ENCODE results near the gene PTPRN.
"Not testable (repeated sequence)": the region's sequence is repeated elsewhere in the genome, so short reads cannot be mapped to it uniquely, and the experiment has no call there.

Gene PTPRN

DNA sequence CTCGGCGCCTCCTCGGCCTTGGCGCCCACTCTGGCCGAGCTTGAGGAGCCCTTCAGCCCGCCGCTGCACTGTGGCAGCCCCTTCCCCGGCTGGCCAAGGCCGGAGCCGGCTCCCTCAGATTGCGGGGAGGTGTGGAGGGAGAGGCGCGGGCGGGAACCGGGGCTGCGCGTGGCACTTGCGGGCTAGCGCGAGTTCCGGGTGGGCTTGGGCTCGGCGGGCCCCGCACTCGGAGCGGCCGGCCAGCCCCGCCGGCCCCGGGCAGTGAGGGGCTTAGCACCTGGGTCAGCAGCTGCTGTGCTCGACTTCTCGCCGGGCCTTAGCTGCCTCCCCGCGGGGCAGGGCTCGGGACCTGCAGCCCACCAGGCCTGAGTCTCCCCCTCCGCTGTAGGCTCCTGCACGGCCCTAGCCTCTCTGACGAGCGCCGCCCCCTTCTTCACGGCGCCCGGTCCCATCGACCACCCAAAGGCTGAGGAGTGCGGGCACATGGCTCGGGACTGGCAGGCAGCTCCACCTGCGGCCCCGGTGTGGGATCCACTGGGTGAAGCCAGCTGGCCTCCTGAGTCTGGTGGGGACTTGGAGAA is 3.6 kb upstream of the PTPRN start:
- not testable (repeated sequence) for H3K4me3 ChIP-seq (ENCODE audit: low read length); DNase-seq (ENCODE audit: low read depth, low spot score)

DNA sequence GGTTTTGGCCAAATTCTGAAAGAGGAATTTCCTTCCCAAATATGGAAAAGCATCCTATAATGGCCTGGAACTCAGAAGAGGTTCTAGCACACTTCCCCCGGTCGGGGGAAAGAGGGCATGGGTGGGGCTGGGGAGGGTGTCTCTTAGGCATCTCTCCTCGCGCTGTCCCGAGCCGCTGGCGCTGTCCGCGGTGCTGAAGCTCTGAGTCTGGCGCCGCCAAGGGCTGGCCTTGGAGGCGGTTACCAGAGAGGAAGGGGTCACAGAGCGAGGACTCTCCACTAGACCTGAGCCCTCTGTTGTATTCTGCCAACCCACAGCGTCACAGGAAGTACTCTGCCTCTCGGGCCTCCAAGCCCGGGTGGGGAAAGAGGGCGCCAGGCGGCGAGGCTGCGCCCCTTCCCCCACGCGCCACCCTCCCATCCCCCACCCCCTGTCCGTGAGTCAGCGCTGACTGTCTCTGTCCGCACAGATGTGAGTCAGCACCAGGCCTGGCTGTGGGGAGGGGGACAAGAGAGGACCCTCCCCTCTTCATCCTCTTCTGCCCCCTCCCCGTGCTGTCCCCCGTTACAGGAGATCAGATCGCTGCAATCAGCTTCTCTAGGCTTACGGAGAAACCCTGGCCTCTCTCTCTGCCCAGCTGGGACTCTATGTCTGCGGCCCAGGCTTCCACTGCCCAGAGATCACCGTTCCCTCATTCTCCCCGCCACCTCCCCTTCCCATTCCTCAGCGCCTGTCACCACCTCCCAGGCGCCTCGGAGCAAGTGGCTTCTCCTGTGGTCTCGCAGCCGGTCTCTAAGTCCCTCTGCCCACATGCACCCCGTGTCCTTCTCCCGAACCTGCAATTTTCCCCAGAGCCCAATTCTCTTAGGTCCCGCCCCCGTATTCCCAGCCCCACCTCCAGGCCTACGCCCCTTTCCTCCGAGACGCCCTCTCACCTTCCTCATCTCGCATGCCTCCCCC is 779 bp downstream of the PTPRN start:
- DNase-seq (ENCODE audit: low read depth, low spot score), result peak; percentile 44
- no peak overlapping the region for H3K4me3 ChIP-seq (ENCODE audit: low read length)

DNA sequence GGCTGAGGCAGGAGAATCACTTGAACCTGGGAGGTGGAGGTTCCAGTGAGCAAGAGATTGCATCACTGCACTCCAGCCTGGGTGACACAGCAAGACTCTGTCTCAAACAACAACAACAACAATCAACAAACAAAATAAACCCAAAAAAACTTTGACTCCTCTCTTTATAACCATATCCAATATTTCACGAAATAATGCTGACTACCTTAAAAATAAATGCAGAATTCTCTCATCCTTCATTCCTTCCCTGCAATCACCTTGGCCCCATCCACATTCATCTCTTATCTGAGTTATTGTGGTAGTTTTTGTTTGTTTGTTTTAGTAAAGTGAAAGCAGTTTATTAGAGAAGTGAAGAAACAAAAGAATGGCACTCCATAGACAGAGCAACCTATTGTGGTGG is 3.2 kb downstream of the PTPRN start:
- DNase-seq (ENCODE audit: low read depth, low spot score), result no peak
- H3K4me3 ChIP-seq (ENCODE audit: low read length), result no peak overlapping the region

DNA sequence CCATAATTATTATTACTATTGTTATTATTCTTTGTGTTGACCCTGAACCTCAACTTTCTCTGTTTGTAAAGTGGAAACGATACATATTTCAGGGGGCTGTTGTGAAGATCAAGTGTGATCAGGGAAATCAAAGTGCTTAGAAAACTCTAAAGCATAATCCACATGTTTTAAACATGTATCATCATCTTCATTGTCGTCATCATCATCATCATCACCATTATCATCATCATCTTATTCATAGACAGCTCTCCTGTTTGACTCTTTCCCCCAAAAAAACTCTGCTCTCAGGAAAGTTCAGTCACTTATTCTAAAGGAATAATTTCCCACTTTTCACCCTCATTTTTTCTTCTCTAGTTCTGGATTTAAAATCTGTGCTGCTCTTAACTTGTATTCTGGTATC is 5.0 kb downstream of the PTPRN start:
- no peak overlapping the region for H3K4me3 ChIP-seq (ENCODE audit: low read length)

DNA sequence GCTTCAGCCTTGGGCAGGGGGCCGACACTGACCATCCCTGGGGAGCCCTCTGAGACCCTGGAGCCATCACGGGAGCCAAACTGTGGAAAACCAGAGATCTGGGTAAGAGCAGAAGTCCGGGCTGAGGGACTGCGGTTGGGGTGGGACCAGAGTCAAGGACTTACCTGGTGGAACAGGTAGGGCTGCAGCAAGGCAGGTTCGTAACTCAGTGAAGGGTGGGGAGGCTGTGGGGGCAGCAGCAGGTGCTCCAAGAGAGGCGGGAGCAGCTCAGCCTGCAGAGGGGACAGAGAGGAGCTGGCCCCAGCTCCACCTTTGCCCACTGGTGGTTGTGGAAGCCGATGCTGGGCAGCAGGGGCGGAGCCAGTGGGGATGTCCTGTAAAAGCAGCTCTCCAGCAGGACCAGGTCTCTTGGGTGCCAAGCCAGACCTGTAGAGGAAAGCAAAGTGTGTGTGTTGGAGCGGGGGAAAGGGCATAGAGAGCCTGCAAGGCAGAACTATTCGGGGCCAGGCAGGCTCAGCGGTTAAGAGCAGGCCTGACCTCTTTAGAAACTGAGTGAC is 6.7 kb downstream of the PTPRN start:
- no peak overlapping the region for H3K4me3 ChIP-seq (ENCODE audit: low read length)
- DNase-seq (ENCODE audit: low read depth, low spot score), result no peak

More for the DNA sequence above, 5.0 kb downstream of the PTPRN start:
- DNase-seq (ENCODE audit: low read depth, low spot score), result no peak

DNA sequence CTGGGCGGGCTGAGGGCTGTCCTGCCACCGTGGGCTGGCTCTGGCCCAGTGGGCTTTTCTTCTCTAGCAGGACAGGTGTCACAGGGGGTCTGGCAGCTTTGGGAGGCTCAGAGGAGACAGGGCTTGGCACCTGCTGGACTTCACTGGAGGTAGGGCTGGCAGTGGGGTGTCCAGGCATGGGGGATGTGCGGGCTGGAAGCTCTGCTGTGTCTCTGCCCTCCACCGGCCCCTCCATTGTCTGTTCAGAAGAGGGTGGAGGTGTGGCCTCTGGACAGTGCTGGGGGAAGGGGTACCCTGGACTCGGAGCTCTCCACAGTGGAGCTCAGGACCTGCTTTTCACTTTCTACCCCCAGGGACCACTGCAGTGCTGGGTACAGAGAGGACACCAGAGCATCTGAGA is 9.2 kb downstream of the PTPRN start:
- no peak overlapping the region for H3K4me3 ChIP-seq (ENCODE audit: low read length)
- no peak for DNase-seq (ENCODE audit: low read depth, low spot score)

DNA sequence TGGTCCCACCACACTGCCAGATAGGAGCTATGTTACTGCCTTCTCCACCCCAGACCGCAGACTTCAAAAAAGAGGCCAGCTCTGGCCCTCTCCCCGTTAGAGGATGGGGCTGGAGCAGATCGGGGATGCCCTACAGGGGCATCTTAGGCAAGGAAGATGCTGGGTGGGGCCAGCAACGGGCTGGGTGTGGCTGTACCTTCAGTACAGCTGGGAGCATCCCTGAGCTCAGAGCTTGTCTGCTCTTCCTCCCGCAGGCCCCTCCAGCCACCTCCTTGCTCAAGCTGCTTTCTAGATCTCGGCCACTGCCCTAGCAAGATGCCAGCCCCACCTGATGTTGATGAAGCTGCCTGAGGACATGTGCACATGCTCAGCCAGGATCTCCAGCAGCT is 9.8 kb downstream of the PTPRN start:
- H3K4me3 ChIP-seq (ENCODE audit: low read length), result no peak overlapping the region
- no peak for DNase-seq (ENCODE audit: low read depth, low spot score)

DNA sequence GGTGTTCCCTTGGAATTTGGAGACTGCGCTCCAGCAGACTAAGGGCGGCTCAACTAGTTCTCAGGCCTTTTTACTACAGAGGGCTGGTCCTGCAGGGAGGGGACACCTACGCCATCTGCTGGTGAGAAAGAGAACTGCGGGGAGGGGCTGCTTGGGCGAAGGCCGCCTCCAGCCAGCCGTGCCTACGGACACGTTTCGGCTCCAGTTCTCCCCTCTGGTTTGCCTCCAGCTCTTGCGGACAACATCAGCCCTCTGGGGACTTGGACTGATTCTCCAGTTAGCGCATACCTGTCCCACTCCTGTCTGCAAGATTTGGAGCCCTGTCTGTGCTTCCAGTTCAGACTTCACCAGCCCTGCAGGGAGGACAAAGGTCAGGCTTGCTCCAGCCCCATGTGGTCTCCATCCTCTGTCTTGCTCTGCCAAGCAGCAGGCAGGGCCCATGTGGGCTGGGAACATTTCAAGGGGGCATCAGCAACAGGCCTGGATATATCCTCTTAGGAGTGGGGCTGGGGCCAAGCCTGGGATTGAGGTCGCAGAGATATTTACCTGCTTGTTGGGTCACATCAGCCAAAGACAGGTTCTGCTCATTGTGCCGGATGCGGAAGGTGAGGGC is 10.3 kb downstream of the PTPRN start:
- H3K4me3 ChIP-seq (ENCODE audit: low read length), result no peak overlapping the region
- peak; percentile 56 for DNase-seq (ENCODE audit: low read depth, low spot score)

DNA sequence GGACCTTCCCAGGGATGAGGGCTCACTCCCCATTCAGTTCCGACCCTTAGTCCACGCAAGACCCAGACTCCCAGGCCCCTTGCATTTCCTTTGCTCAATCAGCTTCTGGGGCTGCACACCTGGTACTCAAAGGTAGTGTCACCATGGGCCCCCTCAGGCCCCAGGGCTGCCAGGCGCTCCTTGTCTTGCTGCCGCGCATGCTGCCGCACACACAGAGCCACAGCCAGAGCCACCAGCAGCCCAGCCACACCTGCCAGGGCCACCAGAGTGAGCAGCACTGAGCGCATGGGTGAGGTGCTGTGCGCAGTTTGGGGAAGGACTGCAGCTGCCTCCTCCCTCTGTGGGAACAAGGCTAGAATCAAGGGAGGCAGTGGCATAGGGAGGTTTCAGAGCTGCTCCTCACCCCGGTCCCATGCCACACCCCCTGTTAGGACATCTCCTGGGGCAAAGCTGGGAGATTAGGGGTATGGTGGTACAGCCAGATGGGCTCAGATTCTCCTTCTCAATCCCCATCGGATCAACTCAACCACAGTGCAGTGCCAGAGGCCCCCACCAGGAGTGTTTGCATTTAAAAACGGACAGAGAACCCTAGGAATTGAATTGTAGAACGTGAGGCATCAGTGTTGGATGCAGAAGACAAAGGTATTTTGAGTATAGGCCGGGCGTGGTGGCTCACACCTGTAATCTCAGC is 11.3 kb downstream of the PTPRN start:
- DNase-seq (ENCODE audit: low read depth, low spot score), result no peak
- no peak overlapping the region for H3K4me3 ChIP-seq (ENCODE audit: low read length)

DNA sequence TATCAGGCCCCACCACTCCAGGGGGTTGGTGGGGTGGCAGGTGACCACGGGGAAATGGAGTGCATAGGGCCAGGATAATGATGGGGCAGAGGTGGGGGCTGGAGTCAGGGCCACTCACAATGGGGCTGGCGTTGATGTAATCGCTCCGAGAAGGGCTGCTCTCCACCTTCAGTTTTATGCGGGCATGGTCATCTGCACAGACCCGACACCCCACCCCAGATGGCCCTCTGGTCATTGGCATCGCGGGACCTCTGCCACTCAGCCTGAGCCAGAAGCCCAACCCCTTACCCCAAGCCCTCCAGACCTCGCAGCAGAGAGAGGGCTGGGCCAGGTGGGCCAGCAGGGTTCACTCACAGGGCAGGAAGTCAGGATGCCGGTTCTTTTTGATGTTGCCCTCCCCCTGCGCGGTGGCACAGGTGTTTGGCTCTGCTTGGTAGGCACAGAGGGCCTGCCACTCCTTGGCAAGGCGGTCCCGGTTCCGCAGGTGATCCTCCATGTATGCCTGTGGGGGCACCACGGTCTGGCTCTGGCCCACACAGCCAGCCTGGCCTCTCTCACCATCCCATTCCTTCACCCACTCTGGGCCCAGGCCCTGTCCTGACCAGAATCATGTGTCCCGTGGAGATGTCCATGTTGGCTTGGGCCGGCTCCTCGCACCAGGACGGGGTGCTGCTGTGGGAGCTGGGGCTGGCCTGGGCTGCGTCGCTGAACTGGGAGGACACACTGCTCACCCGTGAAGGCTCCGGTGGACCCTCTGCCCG is 12.4 kb downstream of the PTPRN start:
- DNase-seq (ENCODE audit: low read depth, low spot score), result peak; percentile 41
- no peak overlapping the region for H3K4me3 ChIP-seq (ENCODE audit: low read length)

DNA sequence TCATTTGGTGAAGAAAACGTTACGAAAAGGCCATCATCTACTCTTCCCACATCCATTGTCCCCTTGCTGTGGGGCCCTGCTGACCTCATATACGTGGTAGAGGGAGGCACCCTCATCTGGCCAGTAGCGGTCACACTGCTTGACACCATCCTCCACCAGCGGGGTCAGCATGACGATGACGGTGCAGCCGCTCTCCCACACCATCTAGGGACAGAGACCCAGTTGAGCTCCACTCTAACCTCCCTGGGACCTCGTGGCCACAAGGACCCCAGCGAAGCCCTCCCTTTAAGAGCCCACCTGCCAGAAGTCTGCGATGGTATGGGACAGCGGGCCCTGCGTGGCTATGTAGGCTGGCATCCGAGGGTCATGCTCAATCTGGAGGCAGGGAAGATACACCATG is 13.1 kb downstream of the PTPRN start:
- no peak for DNase-seq (ENCODE audit: low read depth, low spot score)
- H3K4me3 ChIP-seq (ENCODE audit: low read length), result no peak overlapping the region

DNA sequence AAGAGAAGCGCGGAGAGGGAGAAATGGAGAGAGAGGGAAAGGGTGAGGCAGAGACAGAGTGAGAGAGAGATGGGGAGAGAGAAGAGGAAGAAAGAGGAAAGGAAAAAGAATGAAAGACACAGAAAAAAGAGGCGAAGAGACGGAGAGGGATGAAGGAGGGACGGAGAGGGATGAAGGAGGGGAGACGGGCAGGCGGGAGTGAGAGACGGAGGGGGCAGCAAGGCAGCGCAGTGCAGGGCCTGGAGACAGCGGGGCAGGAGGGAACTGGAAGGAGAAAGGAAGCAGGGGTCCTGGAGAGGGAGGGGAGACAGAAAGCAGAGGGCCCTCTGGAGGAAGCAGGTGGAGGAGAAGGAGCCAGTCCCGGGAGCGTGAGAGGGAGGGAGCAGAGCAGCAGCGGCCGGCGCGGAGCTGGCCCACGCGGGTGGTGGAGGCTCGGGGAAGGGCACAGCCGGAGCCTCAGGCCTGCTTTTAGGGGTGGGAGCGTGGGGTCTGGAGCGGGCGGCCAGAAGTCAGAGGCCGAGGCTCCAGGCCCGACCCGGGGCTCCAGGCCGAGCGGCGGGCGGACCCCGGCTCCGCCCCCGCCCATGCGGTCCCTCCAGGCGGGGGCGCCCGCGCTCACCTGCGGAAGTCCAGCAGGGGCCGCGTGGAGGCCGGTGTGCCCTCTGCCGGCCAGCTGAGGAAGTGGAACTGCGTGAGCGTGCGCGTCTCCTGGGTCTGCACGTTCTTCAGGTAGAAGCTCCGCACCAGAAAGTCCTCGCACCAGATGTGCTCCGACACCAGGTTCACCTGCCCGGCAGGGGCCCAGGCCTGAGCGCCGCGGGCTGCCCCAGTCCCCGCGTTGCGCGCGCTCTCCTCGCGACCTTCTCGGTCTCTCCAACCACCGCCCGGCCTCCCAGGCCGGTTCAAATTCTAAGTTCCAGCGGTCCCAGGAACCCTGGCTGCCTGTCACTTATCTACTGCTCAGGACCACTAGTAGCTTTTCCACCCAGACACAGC is 14.5 kb downstream of the PTPRN start:
- peak; percentile 78 for DNase-seq (ENCODE audit: low read depth, low spot score)
- H3K4me3 ChIP-seq (ENCODE audit: low read length), result peak overlapping the region; percentile 52

DNA sequence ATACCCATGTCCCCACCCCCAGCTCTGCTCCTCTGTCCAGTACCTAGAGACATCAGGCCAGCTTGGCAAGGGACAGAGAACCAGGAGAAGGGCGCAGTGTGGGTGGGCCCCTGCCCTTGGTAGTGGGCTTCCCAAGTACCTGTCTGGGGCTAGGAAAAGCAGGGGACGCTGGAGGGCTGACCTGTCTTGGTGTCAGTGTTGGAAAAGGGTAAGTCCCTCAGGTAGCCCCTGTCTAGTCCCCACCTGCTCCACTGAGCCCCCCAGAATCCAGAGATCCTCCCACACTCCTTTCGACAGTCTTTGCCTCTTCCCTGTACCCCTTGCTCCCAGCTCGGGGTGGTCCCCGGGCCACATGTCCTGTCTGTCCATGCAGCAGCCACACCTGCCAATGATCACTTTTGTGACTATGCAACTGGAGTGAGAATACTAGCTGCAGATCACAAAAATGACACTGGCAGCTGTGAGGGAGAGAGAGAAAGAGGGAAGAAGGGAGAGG is 15.4 kb downstream of the PTPRN start:
- no peak overlapping the region for H3K4me3 ChIP-seq (ENCODE audit: low read length)
- no peak for DNase-seq (ENCODE audit: low read depth, low spot score)

DNA sequence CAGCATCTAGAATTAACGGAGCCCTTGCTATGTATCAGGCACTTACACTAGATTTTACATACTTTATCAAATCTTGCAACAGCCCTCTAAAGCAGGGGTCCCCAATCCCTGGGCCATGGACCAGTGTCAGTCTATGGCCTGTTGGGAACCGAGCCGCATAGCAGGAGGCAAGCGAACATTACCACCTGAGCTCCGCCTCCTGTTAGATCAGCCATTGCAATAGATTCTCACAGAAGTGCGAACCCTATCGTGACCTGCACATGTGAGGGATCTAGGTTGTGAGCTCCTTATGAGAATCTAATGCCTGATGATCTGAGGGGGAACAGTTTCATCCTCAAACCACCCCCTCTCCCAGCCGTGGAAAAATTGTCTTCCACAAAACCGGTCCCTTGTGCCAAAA is 16.6 kb downstream of the PTPRN start:
- DNase-seq (ENCODE audit: low read depth, low spot score), result no peak
- H3K4me3 ChIP-seq (ENCODE audit: low read length), result no peak overlapping the region

DNA sequence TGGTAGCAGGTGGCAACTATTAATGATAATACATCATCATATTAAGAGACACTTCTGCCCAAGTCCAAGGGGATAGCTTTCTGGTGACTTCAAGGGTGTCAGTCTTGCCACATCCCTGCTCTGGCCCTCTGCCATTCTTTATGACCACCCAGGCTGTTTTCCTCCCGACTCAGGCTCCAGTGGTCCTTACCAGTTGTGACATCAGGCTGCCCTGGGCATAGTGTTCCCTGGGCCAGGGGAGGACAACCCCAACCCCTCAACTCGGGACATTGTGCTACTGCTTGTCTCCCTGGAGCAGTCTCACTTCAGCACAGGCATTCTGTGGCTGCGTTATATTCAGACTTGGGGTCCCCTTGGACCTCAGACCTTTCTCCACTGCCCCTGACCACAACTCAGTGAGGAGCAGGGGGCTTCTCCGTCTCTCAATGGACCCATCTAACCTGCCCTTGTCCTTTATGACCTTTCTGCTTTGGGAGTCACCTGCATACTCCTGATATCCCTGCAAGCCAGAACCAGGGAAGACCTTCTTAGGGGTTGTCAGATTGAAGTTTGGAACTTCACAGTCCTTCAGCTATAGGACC is 17.2 kb downstream of the PTPRN start:
- no peak overlapping the region for H3K4me3 ChIP-seq (ENCODE audit: low read length)
- DNase-seq (ENCODE audit: low read depth, low spot score), result no peak

DNA sequence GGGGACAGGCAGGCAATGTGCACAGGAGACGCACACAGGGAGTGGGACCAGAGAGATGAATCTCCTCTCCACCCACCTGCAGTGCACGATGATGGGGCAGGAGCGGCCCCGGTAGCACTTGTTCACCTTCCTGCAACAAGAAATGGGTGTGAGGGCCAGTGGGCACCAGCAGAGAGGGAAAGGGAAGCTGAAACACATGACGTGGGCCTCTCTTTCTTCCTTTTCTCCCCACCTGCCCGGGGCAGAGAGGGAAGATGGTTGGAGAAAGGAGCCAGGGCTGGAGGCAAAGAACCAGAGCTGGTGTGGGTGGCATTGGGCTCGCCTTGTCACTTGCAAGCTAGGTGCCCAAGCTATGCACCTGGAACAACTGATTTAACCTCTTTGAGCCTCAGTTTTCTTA is 17.8 kb downstream of the PTPRN start:
- DNase-seq (ENCODE audit: low read depth, low spot score), result no peak
- H3K4me3 ChIP-seq (ENCODE audit: low read length), result no peak overlapping the region

Measured in Jurkat, Clone E6-1 (cell line).